HFFc6 (cell line): ENCODE data around the gene ZNF410. TPM values are rescaled to one million over a fixed set of nuclear protein-coding genes. Genes with fewer than 3 reads are reported as not detected.
"Not testable (repeated sequence)": the region's sequence is repeated elsewhere in the genome, so short reads cannot be mapped to it uniquely, and the experiment has no call there.

Experiments
- DNase-seq: peaks from one replicate; pipeline ENCODE4 v3.0.0-alpha.2; 2018
- H3K27ac Mint-ChIP-seq: 2 replicates; pipeline ENCODE4 v1.8.0; 2020; ENCODE audit warnings: mild to moderate bottlenecking, mixed read lengths
- H3K27me3 Mint-ChIP-seq: 2 replicates; pipeline ENCODE4 v1.8.0; 2021; ENCODE audit warnings: mild to moderate bottlenecking, moderate library complexity, mixed read lengths; ENCODE audit not compliant: insufficient read depth
- H3K36me3 Mint-ChIP-seq: 2 replicates; pipeline ENCODE4 v1.8.0; 2021; ENCODE audit warnings: low read depth, mixed read lengths
- H3K4me1 Mint-ChIP-seq: 2 replicates; pipeline ENCODE4 v1.8.0; 2020; ENCODE audit warnings: low read depth, mixed read lengths
- H3K4me3 Mint-ChIP-seq: 2 replicates; pipeline ENCODE4 v1.8.0; 2020; ENCODE audit warnings: mild to moderate bottlenecking, moderate library complexity, mixed read lengths
- H3K9me3 Mint-ChIP-seq: 2 replicates; pipeline ENCODE4 v1.8.0; 2020; ENCODE audit warnings: mild to moderate bottlenecking, mixed read lengths
- CTCF ChIP-seq: fragments of 200-600 bp; sonication (generic); IDR thresholded peaks from 2 replicates; pipeline ENCODE4 v1.5.0; 2021; ENCODE audit warnings: antibody characterized with exemption, mild to moderate bottlenecking
- total RNA-seq, 6 experiments: library from RNA; stranded (reverse); fragmentation: NEBNext Ultra II Directional; extraction: Animal tissue kit (Norgen Biotek cat#: 25700); gene quantifications; 2 replicates in 1 of 6; 3 replicates in 5 of 6; pipeline ENCODE4 v1.2.3, GENCODE V29; 2021

ZNF410 gene
- total RNA-seq, 6 experiments from 2014 or later = 31.5 to 42.5 (median 35.0) TPM

DNA sequence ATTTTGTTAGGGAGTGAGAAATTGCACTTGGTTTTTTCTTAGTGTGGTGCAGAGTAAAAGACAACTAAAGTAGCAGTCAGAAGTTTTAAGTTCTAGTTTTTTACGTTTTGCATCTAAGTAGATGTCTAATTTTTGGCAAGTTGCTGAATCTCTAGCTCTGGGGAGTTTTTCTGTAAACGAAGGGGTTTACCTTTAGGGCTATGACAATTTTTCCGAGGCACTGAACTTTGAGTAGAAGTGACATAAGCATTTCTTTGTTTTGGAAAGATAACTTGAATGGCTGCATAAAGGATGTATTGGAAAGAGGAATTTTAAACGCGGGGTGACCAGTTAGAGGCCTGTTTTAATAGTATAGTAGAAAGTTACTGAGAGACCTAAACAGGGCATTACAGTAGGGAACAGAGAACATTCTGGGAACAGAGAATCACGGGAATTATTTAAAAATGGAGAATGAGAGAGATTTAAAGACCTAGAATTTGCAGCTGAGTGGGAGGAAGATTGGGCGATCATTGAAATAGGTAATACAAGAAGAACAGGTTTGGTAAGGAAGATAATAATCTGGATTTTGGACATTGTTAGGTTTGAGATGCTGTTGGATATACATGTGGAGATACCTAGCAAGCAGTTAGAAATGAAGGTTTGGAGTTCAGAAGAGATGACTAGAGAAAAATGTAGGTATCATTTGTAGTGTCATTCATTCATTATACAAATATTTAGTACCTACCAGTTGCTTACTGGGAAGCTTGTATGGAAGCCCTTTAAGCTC lies 1.2 kb downstream of the ZNF410 start:
- no peaks in the 10 kb centered on the region for H3K9me3 Mint-ChIP-seq
- peaks cover 8% of the 10 kb centered on the region; the same call in 1 of the 2 replicates for H3K36me3 Mint-ChIP-seq
- no peaks in the 10 kb centered on the region for H3K27me3 Mint-ChIP-seq
- no peak for DNase-seq
- H3K4me1 Mint-ChIP-seq = peaks cover 59% of the 10 kb centered on the region
- no peak for TF ChIP-seq CTCF
- peak overlapping the region; percentile 87 for H3K4me3 Mint-ChIP-seq
- peak overlapping the region; percentile 98 for H3K27ac Mint-ChIP-seq

DNA sequence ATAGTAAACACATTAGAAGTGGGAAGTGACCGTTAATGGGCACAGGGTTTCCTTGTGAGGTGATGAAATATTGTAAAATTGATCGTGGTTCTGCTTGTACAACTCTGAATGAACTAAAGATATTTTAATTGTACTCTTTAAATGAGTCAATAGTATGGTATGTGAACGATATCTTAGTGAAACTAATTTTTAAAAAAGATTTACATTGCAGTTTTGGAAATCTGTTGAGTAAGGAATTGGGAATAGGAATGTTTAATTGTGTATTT lies 1.7 kb downstream of the ZNF410 start:
- no peak for TF ChIP-seq CTCF
- peaks cover 59% of the 10 kb centered on the region for H3K4me1 Mint-ChIP-seq
- no peaks in the 10 kb centered on the region for H3K9me3 Mint-ChIP-seq
- H3K27me3 Mint-ChIP-seq = no peaks in the 10 kb centered on the region
- peak overlapping the region; percentile 87 for H3K4me3 Mint-ChIP-seq
- H3K36me3 Mint-ChIP-seq = peaks cover 8% of the 10 kb centered on the region; the same call in 1 of the 2 replicates
- H3K27ac Mint-ChIP-seq = peak overlapping the region; percentile 98
- no peak for DNase-seq

DNA sequence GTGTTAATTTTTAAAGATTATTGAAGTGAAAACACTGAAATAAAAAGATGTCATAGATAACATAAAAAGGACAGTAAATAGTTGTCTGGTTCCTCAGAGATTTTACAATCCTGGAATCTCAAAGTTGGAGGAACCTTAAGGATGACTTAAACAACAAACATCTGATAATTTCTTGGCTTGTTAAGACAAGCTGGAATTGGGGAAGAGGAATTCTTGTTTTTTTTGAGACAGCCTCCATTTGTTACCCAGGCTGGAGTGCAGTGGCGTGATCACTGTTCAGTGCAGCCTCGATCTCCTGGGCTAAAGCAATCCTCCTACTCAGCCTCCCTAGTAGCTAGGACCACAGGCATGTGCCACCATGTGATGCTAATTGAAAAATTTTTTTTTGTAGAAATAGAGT lies 2.3 kb downstream of the ZNF410 start:
- peak; percentile 73 for DNase-seq
- Mint-ChIP-seq H3K27ac (peak overlapping the region; percentile 98), H3K27me3 (no peaks in the 10 kb centered on the region), H3K36me3 (peaks cover 11% of the 10 kb centered on the region), H3K4me1 (peaks cover 59% of the 10 kb centered on the region), H3K4me3 (peak overlapping the region; percentile 87), H3K9me3 (no peaks in the 10 kb centered on the region)
- TF ChIP-seq CTCF = no peak

- peak overlapping the region; percentile 98 for H3K27ac Mint-ChIP-seq
Observed at GRCh38 chr14:73889376-73889775, 2.7 kb downstream of the ZNF410 start.

DNA sequence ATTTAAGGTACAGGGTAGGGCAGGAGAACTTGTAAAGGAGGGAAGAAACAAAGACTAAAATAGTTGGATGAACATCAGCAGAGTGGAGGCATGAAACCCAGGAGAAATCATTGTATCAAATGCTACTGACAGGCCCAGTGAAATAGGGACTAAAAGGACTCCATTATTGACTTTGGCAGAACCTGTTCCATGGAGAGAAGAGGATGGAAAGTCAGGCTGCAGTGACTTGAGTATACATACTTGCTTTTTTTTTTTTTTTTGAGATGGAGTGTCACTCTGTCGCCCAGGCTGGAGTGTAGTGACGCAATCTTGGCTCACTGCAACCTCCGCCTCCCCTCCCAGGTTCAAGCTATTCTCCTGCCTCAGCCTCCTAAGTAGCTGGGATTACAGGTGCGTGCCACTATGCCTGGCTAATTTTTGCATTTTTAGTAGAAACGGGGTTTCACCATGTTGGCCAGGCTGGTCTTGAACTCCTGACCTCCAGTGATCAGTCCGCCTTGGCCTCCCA lies 7.6 kb downstream of the ZNF410 start:
- Mint-ChIP-seq H3K27ac (0 out of 2 replicates have a peak overlapping the region, but pooled peaks have one; percentile 18), H3K36me3 (peaks cover 30% of the 10 kb centered on the region), H3K4me1 (peaks cover 31% of the 10 kb centered on the region)
- not testable (repeated sequence) for H3K4me3 Mint-ChIP-seq, DNase-seq, H3K9me3 Mint-ChIP-seq, H3K27me3 Mint-ChIP-seq

More at GRCh38 chr14:73889376-73889775, 2.7 kb downstream of the ZNF410 start:
- Mint-ChIP-seq H3K4me1 (peaks cover 57% of the 10 kb centered on the region), H3K4me3 (peak overlapping the region; percentile 87), H3K27me3 (no peaks in the 10 kb centered on the region), H3K36me3 (peaks cover 13% of the 10 kb centered on the region), H3K9me3 (no peaks in the 10 kb centered on the region)
- no peak for TF ChIP-seq CTCF
- DNase-seq = no peak

- no peak for TF ChIP-seq CTCF
- H3K9me3 Mint-ChIP-seq = no peaks in the 10 kb centered on the region
- H3K27ac Mint-ChIP-seq = peak overlapping the region; percentile 53; the same call in 1 of the 2 replicates
- no peak for DNase-seq
- H3K4me1 Mint-ChIP-seq = peaks cover 20% of the 10 kb centered on the region
- peaks cover 25% of the 10 kb centered on the region for H3K36me3 Mint-ChIP-seq
- H3K27me3 Mint-ChIP-seq = no peaks in the 10 kb centered on the region; the same call in 1 of the 2 replicates
- H3K4me3 Mint-ChIP-seq = no peak overlapping the region
Observed at GRCh38 chr14:73895939-73896338, 9.3 kb downstream of the ZNF410 start.
